ENCODE measurements around the gene SART1. TPM values are rescaled to one million over a fixed set of nuclear protein-coding genes. Genes with fewer than 3 reads are reported as not detected.

SART1 gene
- total RNA-seq, 4 donors from 2014 or later: 32.3 to 96.1 (median 39.7) TPM

DNA sequence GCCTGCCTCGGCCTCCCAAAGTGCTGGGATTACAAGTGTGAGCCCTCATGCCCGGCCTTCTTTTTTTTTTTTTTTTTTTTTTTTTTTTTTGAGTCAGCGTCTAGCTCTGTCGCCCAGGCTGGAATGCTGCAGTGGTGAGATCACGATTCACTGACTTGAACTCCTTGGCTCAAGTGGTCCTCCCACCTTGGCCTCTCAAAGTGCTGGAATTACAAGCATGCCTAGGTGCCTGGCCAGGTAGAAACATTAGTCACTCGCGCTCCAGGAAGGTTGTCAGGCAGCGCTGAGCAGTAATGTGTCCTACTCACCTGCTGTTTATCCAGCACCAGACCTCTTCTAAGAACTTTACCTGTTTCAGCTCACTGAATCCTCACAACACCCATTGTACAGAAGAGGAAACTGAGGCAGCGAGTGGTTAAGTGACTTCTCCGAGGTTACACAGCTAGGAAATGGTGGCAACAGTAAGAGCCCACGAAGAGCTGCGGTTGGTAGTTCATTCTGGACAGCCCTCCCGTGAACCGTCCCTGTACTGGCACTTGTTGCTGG is 49.8 kb downstream of the SART1 start:
- no peak overlapping the region for H3K4me3 ChIP-seq

DNA sequence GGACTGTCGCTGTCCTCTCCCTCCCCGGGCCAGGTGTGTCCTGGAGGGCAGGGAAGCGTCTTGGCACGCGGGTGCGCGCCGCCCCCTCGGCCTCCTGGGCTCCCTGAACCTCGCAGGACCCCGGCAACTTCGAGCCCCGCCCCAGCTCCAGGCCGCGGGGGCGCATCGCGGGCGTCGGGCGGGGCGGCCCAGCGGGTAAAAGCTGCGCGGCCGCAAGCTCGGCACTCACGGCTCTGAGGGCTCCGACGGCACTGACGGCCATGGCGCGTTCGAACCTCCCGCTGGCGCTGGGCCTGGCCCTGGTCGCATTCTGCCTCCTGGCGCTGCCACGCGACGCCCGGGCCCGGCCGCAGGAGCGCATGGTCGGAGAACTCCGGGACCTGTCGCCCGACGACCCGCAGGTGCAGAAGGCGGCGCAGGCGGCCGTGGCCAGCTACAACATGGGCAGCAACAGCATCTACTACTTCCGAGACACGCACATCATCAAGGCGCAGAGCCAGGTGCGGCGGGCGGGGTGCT is 50.3 kb downstream of the SART1 start, which contains the start of gene CST6:
Gene CST6 (plus strand): TSS at position 224 of the 519 bp plus-strand sequence. CDS start 37 bp downstream, at position 261.
- WGBS, 2 donors (ENCODE audit: low coverage in 1 of 2): 10% methylated on average over 6 of the region's 61 CpGs; no CpG with 5 or more reads in 1 of the 2 donors
- TF ChIP-seq POLR2A (IDR thresholded peaks at IDR 0.05) (no peak), POLR2AphosphoS5 (IDR thresholded peaks at IDR 0.05) (no peak), EP300 (IDR thresholded peaks at IDR 0.05) (no peak)
- TF ChIP-seq, protein P1, sequence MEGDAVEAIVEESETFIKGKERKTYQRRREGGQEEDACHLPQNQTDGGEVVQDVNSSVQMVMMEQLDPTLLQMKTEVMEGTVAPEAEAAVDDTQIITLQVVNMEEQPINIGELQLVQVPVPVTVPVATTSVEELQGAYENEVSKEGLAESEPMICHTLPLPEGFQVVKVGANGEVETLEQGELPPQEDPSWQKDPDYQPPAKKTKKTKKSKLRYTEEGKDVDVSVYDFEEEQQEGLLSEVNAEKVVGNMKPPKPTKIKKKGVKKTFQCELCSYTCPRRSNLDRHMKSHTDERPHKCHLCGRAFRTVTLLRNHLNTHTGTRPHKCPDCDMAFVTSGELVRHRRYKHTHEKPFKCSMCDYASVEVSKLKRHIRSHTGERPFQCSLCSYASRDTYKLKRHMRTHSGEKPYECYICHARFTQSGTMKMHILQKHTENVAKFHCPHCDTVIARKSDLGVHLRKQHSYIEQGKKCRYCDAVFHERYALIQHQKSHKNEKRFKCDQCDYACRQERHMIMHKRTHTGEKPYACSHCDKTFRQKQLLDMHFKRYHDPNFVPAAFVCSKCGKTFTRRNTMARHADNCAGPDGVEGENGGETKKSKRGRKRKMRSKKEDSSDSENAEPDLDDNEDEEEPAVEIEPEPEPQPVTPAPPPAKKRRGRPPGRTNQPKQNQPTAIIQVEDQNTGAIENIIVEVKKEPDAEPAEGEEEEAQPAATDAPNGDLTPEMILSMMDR (IDR thresholded peaks at IDR 0.05): no peak
- Histone ChIP-seq H3K4me1 (peaks cover 0 to 9% (median 0%) of the 10 kb centered on the region in 3 donors), H3K36me3 (no peaks in the 10 kb centered on the region), H3K9me3 (no peaks in the 10 kb centered on the region), H3K27me3 (peaks cover 40% of the 10 kb centered on the region), H3K27ac (peak within 1 kb of the TSS in 1 of 4 donors; percentile 26), H3K4me3 (peak within 1 kb of the TSS in 1 of 2 donors; percentile 36)
- peak; percentile 11 for ATAC-seq

More for the DNA sequence above, 49.8 kb downstream of the SART1 start:
- TF ChIP-seq EP300 (IDR thresholded peaks at IDR 0.05): no peak
- TF ChIP-seq POLR2A (IDR thresholded peaks at IDR 0.05): no peak
- TF ChIP-seq POLR2AphosphoS5 (IDR thresholded peaks at IDR 0.05): no peak
- TF ChIP-seq, protein P1 (IDR thresholded peaks at IDR 0.05): no peak
- WGBS, 2 donors (ENCODE audit: low coverage in 1 of 2): 33% methylated on average over 1 of the region's 14 CpGs; no CpG with 5 or more reads in 1 of the 2 donors
- peaks cover 0 to 9% (median 0%) of the 10 kb centered on the region in 3 donors for H3K4me1 ChIP-seq
- no peaks in the 10 kb centered on the region for H3K36me3 ChIP-seq
- peaks cover 40% of the 10 kb centered on the region for H3K27me3 ChIP-seq
- no peak for ATAC-seq
- no peaks in the 10 kb centered on the region for H3K9me3 ChIP-seq
- H3K27ac ChIP-seq: no peak overlapping the region

DNA sequence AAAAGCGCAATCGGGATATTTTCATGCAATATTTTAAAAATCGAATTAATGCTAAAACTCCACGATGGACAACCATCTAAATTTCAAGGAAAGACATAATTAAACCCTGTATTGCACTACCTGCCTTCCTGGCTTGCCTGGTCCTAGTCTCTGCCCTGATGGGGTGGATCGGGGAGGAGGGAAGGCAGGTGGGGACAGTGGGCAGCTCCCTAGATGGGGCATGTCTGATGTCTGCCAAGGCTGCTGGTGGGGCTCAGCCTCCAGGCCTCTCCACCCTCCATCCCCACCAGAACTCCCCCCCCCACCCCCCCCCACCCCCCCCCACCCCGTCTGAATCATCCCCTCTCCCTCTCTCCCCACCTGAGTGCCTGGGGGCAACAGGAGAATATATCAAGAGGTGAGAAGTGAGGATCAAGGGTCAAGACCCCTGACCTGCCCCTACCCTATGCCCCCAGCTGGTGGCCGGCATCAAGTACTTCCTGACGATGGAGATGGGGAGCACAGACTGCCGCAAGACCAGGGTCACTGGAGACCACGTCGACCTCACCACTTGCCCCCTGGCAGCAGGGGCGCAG is 50.9 kb downstream of the SART1 start:
- WGBS, 2 donors (ENCODE audit: low coverage in 1 of 2): 31% methylated on average over 3 of the region's 12 CpGs; no CpG with 5 or more reads in 1 of the 2 donors
- Histone ChIP-seq H3K36me3 (no peaks in the 10 kb centered on the region), H3K4me1 (peaks cover 0 to 9% (median 0%) of the 10 kb centered on the region in 3 donors), H3K27me3 (peaks cover 40% of the 10 kb centered on the region), H3K9me3 (no peaks in the 10 kb centered on the region), H3K27ac (no peak overlapping the region), H3K4me3 (peak overlapping the region in 1 of 2 donors; percentile 36)
- TF ChIP-seq EP300 (IDR thresholded peaks at IDR 0.05) (no peak), POLR2AphosphoS5 (IDR thresholded peaks at IDR 0.05) (no peak), POLR2A (IDR thresholded peaks at IDR 0.05) (no peak)
- TF ChIP-seq, protein P1 (IDR thresholded peaks at IDR 0.05): no peak
- no peak for ATAC-seq

DNA sequence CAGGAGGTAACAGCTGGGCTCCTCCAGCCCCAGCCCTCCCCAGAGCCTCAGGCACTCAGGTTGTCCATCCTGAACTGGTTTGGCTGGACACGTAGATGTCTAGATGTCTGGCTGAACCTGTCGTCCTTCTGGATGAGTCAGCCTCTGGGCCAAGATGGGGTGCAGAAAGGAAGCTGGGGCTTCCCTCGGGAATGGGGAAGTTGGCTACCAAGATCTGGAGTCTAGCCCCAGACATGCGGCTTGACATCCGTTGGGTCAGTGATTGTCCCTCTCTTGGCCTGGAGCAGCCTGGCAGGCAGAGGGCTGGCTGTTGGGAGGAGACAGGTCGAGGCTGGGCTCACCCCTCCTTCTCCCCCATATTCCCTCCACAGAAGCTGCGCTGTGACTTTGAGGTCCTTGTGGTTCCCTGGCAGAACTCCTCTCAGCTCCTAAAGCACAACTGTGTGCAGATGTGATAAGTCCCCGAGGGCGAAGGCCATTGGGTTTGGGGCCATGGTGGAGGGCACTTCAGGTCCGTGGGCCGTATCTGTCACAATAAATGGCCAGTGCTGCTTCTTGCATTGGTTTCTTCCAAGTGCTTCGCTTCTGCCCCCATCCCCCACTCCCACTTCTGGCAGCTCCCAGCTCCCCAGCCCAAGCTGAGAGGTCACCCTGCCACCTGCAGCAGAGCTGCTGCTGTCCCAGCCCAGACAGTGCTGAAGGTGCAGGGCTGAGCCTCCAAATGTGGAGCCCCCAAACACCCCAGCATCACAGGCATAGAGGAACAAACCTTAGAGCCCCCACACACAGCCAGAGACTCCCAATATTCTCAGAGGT is 51.6 kb downstream of the SART1 start:
- H3K4me3 ChIP-seq: no peak overlapping the region
- TF ChIP-seq POLR2A (IDR thresholded peaks at IDR 0.05) (no peak), POLR2AphosphoS5 (IDR thresholded peaks at IDR 0.05) (no peak), EP300 (IDR thresholded peaks at IDR 0.05) (no peak)
- TF ChIP-seq, protein P1 (IDR thresholded peaks at IDR 0.05): no peak
- H3K27ac ChIP-seq: no peak overlapping the region
- WGBS, 2 donors (ENCODE audit: low coverage in 1 of 2): no CpG with 5 or more reads among the region's 12 CpGs
- H3K36me3 ChIP-seq: no peaks in the 10 kb centered on the region
- H3K27me3 ChIP-seq: peaks cover 40% of the 10 kb centered on the region
- no peak for ATAC-seq
- H3K9me3 ChIP-seq: no peaks in the 10 kb centered on the region
- H3K4me1 ChIP-seq: peaks cover 0 to 9% (median 0%) of the 10 kb centered on the region in 3 donors

Measured in gastroesophageal sphincter (tissue), 4 donors.